K562 (cell line): ENCODE measurements around the gene FMN2.

Experiments
- JUN ChIP-seq, 2 experiments: sonication (generic) in 1 of 2; formaldehyde crosslinking in 1 of 2; IDR thresholded peaks; 2 replicates each; pipeline versions ENCODE4 v1.6.1 to v1.8.0; 2012 to 2022; ENCODE audit warnings: borderline replicate concordance in 2 of 2, mild to moderate bottlenecking in 2 of 2, improper control_type of control experiment in 1 of 2, low read depth in 1 of 2, low read length in 1 of 2, missing genetic modification reagents in 1 of 2
- MLX ChIP-seq, 2 experiments: fragments of 450-650 bp in 1 of 2; sonication (generic) in 1 of 2; formaldehyde crosslinking; conservative IDR thresholded peaks; 2 replicates each; pipeline versions ENCODE4 v1.4.0 to v1.8.1; 2020 to 2022; ENCODE audit warnings: mild to moderate bottlenecking in 1 of 2, missing genetic modification reagents in 1 of 2
- NCOA6 ChIP-seq: fragments of 450-650 bp; IDR thresholded peaks from 2 replicates; pipeline ENCODE4 v1.6.1; 2017; ENCODE audit warnings: mild to moderate bottlenecking
- SAFB ChIP-seq: fragments of 200-400 bp; formaldehyde crosslinking; IDR thresholded peaks from 2 replicates; pipeline ENCODE4 v1.6.1; 2017; ENCODE audit warnings: low read depth, low read length, borderline replicate concordance
- SMAD3 ChIP-seq: fragments of 450-650 bp; formaldehyde crosslinking; conservative IDR thresholded peaks from 2 replicates; pipeline ENCODE4 v1.4.0; 2020; ENCODE audit warnings: mild to moderate bottlenecking
- U2AF2 ChIP-seq: fragments of 200-400 bp; formaldehyde crosslinking; optimal IDR thresholded peaks from 2 replicates; pipeline ENCODE3; 2017; ENCODE audit warnings: low read depth, mild to moderate bottlenecking, low read length

GRCh38 chr1:240522122-240522822 lies 430.6 kb downstream of the FMN2 start:
- no peak for TF ChIP-seq SAFB
- TF ChIP-seq JUN (IDR thresholded peaks at IDR 0.05; ENCODE audit: borderline replicate concordance, low read depth, low read length), result no peak
- TF ChIP-seq JUN (CRISPR knock-in tag; IDR thresholded peaks at IDR 0.05; ENCODE audit: borderline replicate concordance), result no peak
- no peak for TF ChIP-seq NCOA6
- TF ChIP-seq MLX (CRISPR knock-in tag; conservative IDR thresholded peaks at IDR 0.05), result no peak
- no peak for TF ChIP-seq SMAD3 (CRISPR knock-in tag)
- TF ChIP-seq U2AF2, result no peak
